ENCODE results near the gene ZNF536.

DNA sequence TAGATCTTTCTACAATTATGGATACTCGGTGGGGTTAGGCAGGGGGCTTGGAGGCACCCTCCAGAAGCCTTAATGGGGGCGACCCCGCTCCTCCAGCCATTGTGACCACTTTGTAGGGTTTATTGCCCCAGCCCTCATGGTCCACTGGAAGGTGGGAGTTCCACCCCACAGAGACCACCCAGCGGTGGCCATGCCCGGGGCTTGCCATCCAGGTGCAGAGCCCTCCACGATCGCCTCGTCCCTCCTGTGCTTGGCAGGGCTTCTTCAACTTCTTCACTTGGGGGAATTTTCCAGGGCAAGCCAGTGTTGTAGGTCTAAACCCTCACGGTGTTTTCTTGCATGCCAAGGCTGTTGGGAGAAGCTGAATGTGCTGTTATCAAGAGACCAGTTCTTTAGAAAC is 16.1 kb downstream of the ZNF536 start:
- TF ChIP-seq GATA2 (IDR thresholded peaks at IDR 0.05; ENCODE audit: low read depth, low read length) (no peak), GATA3 (IDR thresholded peaks at IDR 0.05; ENCODE audit: low read depth, low read length) (no peak)

Measured in SH-SY5Y (cell line).